OCI-LY7 (cell line): ENCODE measurements around the gene PTPRQ.

Source experiments
- EZH2phosphoT487 ChIP-seq: fragments of 200-600 bp; sonication (generic); IDR thresholded peaks from 2 replicates; pipeline ENCODE4 v1.6.1; 2018; ENCODE audit warnings: low read depth, borderline replicate concordance, mild to moderate bottlenecking, mixed run types, antibody characterized with exemption, low read length, moderate library complexity, mixed read lengths
- TF ChIP-seq, protein P1 (sequence below): fragments of 200-600 bp; sonication (generic); conservative IDR thresholded peaks from 2 replicates; pipeline ENCODE4 v1.5.1; 2014; ENCODE audit warnings: mild to moderate bottlenecking, antibody characterized with exemption, low read length, moderate library complexity, mixed read lengths

GRCh38 chr12:80422550-80422949 lies 21.5 kb upstream of the PTPRQ start:
- TF ChIP-seq, protein P1, sequence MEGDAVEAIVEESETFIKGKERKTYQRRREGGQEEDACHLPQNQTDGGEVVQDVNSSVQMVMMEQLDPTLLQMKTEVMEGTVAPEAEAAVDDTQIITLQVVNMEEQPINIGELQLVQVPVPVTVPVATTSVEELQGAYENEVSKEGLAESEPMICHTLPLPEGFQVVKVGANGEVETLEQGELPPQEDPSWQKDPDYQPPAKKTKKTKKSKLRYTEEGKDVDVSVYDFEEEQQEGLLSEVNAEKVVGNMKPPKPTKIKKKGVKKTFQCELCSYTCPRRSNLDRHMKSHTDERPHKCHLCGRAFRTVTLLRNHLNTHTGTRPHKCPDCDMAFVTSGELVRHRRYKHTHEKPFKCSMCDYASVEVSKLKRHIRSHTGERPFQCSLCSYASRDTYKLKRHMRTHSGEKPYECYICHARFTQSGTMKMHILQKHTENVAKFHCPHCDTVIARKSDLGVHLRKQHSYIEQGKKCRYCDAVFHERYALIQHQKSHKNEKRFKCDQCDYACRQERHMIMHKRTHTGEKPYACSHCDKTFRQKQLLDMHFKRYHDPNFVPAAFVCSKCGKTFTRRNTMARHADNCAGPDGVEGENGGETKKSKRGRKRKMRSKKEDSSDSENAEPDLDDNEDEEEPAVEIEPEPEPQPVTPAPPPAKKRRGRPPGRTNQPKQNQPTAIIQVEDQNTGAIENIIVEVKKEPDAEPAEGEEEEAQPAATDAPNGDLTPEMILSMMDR, result no peak
- no peak for TF ChIP-seq EZH2phosphoT487
